Coronary artery (tissue), 2 donors: ENCODE results near the gene NEU2.
A peak's percentile ranks its signal among the peaks of the same experiment; 100 is the strongest.

ENCODE experiments used
- DNase-seq: peaks from one replicate; pipeline ENCODE4 v3.0.0-alpha.2; 2017; ENCODE audit warnings: low spot score
- H3K27ac ChIP-seq, 2 donors: fragments of 200-600 bp; sonication (generic); one replicate each; pipeline ENCODE4 v1.5.1; 2016 to 2019
- H3K4me3 ChIP-seq: fragments of 200-600 bp; sonication (generic); 2 replicates; pipeline ENCODE4 v1.5.1; 2016; ENCODE audit warnings: mild to moderate bottlenecking, moderate library complexity
- CTCF ChIP-seq: fragments of 200-600 bp; sonication (generic); IDR thresholded peaks from one replicate; pipeline ENCODE4 v1.5.1; 2019; ENCODE audit warnings: antibody characterized with exemption

NEU2 gene

GRCh38 chr2:233079953-233080835 is 47.7 kb downstream of the NEU2 start:
- H3K27ac ChIP-seq, result no peak overlapping the region
- peak; percentile 57 for DNase-seq

GRCh38 chr2:233080836-233081229 is 48.4 kb downstream of the NEU2 start:
- DNase-seq, result peak; percentile 69
- Histone ChIP-seq H3K4me3 (no peak overlapping the region), H3K27ac (no peak overlapping the region)
- TF ChIP-seq CTCF, result no peak

More at GRCh38 chr2:233079953-233080835, 47.7 kb downstream of the NEU2 start:
- no peak for TF ChIP-seq CTCF
- no peak overlapping the region for H3K4me3 ChIP-seq

- DNase-seq, result peak; percentile 69
- Histone ChIP-seq H3K27ac (peak overlapping the region in 1 of 2 donors; percentile 32), H3K4me3 (no peak overlapping the region)
- TF ChIP-seq CTCF, result no peak
Measured at GRCh38 chr2:233081232-233081730, 48.8 kb downstream of the NEU2 start.

- Histone ChIP-seq H3K27ac (peak overlapping the region in 1 of 2 donors; percentile 32), H3K4me3 (no peak overlapping the region)
- TF ChIP-seq CTCF, result no peak
- DNase-seq, result peak; percentile 65
Measured at GRCh38 chr2:233081731-233082221, 49.3 kb downstream of the NEU2 start.

GRCh38 chr2:233082222-233082930 is 49.9 kb downstream of the NEU2 start:
- DNase-seq, result peak; percentile 57
- Histone ChIP-seq H3K4me3 (no peak overlapping the region), H3K27ac (peak overlapping the region; percentile 59 to 81)
- no peak for TF ChIP-seq CTCF

- TF ChIP-seq CTCF, result no peak
- Histone ChIP-seq H3K27ac (peak overlapping the region; percentile 59 to 81), H3K4me3 (no peak overlapping the region)
- peak; percentile 66 for DNase-seq
Measured at GRCh38 chr2:233082931-233083755, 50.7 kb downstream of the NEU2 start.
